Ishikawa (cell line): Measurements from ENCODE around the gene MYH3.

ENCODE experiments used
- CEBPB ChIP-seq: IDR thresholded peaks from 2 replicates; pipeline ENCODE4 v1.6.1; 2012
- CREB1 ChIP-seq: IDR thresholded peaks from 2 replicates; pipeline ENCODE4 v1.6.1; 2012; ENCODE audit warnings: low read depth
- EGR1 ChIP-seq: IDR thresholded peaks from 2 replicates; pipeline ENCODE4 v1.6.1; 2012
- EP300 ChIP-seq: IDR thresholded peaks from 2 replicates; pipeline ENCODE4 v1.6.1; 2012; ENCODE audit warnings: borderline replicate concordance
- FOXM1 ChIP-seq: IDR thresholded peaks from 2 replicates; pipeline ENCODE4 v1.6.1; 2012; ENCODE audit warnings: low read depth, borderline replicate concordance
- NFIC ChIP-seq: IDR thresholded peaks from 2 replicates; pipeline ENCODE4 v1.6.1; 2012
- RAD21 ChIP-seq: IDR thresholded peaks from 2 replicates; pipeline ENCODE4 v1.6.1; 2012; ENCODE audit warnings: low read depth
- TAF1 ChIP-seq: IDR thresholded peaks from 2 replicates; pipeline ENCODE4 v1.6.1; 2012; ENCODE audit warnings: low read depth, mild to moderate bottlenecking
- TCF12 ChIP-seq: IDR thresholded peaks from 2 replicates; pipeline ENCODE4 v1.6.1; 2012; ENCODE audit warnings: low read depth
- TEAD4 ChIP-seq: IDR thresholded peaks from 2 replicates; pipeline ENCODE4 v1.6.1; 2012
- YY1 ChIP-seq: IDR thresholded peaks from 2 replicates; pipeline ENCODE4 v1.6.1; 2012; ENCODE audit warnings: low read depth
- ZBTB7A ChIP-seq: IDR thresholded peaks from 2 replicates; pipeline ENCODE4 v1.6.1; 2012; ENCODE audit warnings: low read depth
- TF ChIP-seq, protein P1 (sequence below): IDR thresholded peaks from 2 replicates; pipeline ENCODE4 v1.6.1; 2012
- TF ChIP-seq, protein P2 (sequence below): IDR thresholded peaks from 2 replicates; pipeline ENCODE4 v1.6.1; 2012; ENCODE audit warnings: low read depth, mild to moderate bottlenecking
- TF ChIP-seq, protein P3 (sequence below): IDR thresholded peaks from 2 replicates; pipeline ENCODE4 v1.6.1; 2012

MYH3 gene

DNA sequence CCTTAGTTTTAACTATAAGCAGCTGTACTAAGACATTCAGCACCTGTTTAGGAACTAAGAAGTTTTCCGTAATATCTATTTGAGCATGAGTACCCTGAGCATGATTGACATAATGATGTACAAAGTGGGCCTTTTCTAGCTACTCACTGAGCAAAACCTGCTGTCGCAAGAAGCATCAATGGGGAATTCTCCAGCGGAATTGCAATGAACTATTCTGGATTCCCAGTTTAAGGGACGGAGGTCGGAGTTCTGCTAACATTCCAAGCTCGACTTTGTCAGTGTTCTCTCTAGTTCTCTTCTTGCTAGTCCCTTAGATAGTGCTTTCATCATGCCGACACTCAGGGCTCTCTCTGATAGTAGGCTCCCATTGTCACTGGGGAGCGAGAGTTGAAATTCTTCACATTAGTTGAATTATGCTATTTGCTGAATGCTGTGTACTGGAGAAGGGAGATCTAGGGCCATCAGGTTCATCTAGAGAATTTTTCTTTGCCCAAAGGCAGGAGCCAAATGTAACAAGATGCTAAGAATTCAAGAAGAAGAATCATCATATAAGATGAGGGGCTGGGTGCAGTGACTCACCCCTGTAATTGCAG, 67.5 kb downstream of the MYH3 start:
- no peak for TF ChIP-seq YY1
- TF ChIP-seq, protein P1, sequence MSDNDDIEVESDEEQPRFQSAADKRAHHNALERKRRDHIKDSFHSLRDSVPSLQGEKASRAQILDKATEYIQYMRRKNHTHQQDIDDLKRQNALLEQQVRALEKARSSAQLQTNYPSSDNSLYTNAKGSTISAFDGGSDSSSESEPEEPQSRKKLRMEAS, result no peak
- TF ChIP-seq NFIC, result no peak
- no peak for TF ChIP-seq TAF1
- TF ChIP-seq EGR1, result no peak
- TF ChIP-seq TEAD4, result no peak
- no peak for TF ChIP-seq ZBTB7A
- TF ChIP-seq, protein P2, sequence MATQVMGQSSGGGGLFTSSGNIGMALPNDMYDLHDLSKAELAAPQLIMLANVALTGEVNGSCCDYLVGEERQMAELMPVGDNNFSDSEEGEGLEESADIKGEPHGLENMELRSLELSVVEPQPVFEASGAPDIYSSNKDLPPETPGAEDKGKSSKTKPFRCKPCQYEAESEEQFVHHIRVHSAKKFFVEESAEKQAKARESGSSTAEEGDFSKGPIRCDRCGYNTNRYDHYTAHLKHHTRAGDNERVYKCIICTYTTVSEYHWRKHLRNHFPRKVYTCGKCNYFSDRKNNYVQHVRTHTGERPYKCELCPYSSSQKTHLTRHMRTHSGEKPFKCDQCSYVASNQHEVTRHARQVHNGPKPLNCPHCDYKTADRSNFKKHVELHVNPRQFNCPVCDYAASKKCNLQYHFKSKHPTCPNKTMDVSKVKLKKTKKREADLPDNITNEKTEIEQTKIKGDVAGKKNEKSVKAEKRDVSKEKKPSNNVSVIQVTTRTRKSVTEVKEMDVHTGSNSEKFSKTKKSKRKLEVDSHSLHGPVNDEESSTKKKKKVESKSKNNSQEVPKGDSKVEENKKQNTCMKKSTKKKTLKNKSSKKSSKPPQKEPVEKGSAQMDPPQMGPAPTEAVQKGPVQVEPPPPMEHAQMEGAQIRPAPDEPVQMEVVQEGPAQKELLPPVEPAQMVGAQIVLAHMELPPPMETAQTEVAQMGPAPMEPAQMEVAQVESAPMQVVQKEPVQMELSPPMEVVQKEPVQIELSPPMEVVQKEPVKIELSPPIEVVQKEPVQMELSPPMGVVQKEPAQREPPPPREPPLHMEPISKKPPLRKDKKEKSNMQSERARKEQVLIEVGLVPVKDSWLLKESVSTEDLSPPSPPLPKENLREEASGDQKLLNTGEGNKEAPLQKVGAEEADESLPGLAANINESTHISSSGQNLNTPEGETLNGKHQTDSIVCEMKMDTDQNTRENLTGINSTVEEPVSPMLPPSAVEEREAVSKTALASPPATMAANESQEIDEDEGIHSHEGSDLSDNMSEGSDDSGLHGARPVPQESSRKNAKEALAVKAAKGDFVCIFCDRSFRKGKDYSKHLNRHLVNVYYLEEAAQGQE, result no peak
- TF ChIP-seq CREB1, result no peak
- TF ChIP-seq EP300, result no peak
- no peak for TF ChIP-seq RAD21
- TF ChIP-seq, protein P3, sequence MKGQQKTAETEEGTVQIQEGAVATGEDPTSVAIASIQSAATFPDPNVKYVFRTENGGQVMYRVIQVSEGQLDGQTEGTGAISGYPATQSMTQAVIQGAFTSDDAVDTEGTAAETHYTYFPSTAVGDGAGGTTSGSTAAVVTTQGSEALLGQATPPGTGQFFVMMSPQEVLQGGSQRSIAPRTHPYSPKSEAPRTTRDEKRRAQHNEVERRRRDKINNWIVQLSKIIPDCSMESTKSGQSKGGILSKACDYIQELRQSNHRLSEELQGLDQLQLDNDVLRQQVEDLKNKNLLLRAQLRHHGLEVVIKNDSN, result no peak
- no peak for TF ChIP-seq FOXM1
- TF ChIP-seq TCF12, result no peak

DNA sequence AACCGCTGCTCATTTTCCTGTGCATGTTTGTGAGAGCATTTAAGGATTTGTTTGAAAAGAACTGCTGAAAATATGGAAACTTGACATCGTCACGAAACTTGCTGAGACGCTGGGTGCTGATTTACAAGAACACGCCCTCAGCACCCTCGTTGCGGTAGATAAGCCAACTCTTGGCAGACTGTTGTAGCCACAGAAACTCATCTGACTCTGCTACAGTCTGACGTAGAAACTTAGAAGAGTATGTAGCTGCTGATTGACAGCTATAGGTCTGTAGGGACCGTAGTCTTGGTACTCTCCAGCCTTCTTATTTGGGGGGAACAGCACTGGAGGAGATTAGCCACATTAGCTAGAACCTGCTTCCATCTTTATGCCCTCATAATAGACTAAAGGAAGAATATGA, 71.6 kb downstream of the MYH3 start:
- TF ChIP-seq NFIC, result no peak
- no peak for TF ChIP-seq TAF1
- TF ChIP-seq, protein P2, result no peak
- TF ChIP-seq ZBTB7A, result no peak
- TF ChIP-seq CREB1, result no peak
- TF ChIP-seq, protein P3, result no peak
- no peak for TF ChIP-seq CEBPB
- TF ChIP-seq YY1, result no peak
- TF ChIP-seq RAD21, result no peak
- TF ChIP-seq EP300, result no peak
- TF ChIP-seq, protein P1, result no peak
- TF ChIP-seq TCF12, result no peak
- TF ChIP-seq TEAD4, result no peak
- TF ChIP-seq EGR1, result no peak
- no peak for TF ChIP-seq FOXM1

DNA sequence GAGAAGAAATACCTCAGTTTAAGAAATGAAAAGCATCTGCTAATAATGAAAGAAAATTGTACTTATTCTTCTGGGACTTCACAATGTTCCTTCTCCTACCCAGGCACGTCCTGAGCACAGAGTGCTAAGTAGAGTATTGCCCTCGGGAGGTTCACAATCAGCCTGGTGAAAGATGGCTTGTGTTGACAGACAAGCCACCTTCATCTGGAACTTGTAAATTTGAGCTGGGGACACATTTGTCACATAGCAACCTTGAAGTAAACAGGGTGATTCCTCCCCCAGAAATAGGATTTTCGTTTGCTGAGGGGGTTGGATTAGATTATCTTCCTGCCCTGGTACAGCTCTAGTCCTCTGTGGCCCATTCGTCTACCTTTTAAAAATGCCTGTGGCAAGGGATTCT, 73.3 kb downstream of the MYH3 start:
- TF ChIP-seq, protein P2, result no peak
- TF ChIP-seq EGR1, result no peak
- TF ChIP-seq CEBPB, result no peak
- TF ChIP-seq, protein P1, result no peak
- no peak for TF ChIP-seq NFIC
- TF ChIP-seq, protein P3, result no peak
- TF ChIP-seq ZBTB7A, result no peak
- TF ChIP-seq EP300, result no peak
- TF ChIP-seq FOXM1, result no peak

DNA sequence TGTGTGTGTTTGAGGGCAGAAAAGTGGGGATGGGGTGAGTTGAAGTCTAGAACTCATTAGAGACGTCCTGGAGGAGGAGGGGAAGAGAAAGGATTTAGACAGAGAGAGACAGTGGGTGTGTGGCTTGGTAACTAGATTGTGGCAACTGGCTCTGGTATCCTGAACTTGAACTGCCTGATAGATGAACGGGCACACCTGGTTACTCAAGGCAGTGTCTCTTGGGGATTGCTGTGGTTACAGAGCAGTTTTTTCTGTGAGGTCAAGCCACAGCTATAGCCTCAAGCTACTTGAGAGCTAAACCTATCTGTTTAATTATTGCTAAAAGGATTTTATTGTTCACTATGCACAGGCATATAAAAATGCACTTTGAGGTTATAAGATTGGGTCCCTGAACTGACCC, 77.8 kb downstream of the MYH3 start:
- TF ChIP-seq RAD21 (no peak), TAF1 (no peak)
